Spinal cord (tissue), 10 donors: ENCODE data around the gene ROR2. TPM values are rescaled to one million over a fixed set of nuclear protein-coding genes. Genes with fewer than 3 reads are reported as not detected.

Experiments used
- DNase-seq, 6 donors: peaks; one replicate each; pipeline versions ENCODE4 v3.0.0 to v3.0.0-alpha.2; 2013 to 2015; ENCODE audit warnings: low spot score in 6 of 6, low read depth in 4 of 6
- H3K27ac ChIP-seq: one replicate; pipeline ENCODE4 v1.5.1; 2013; ENCODE audit warnings: low read depth, low read length, control low read depth
- H3K27me3 ChIP-seq: one replicate; pipeline ENCODE4 v1.6.1; 2013; ENCODE audit warnings: low read length; ENCODE audit not compliant: control insufficient read depth, insufficient read depth
- H3K36me3 ChIP-seq: one replicate; pipeline ENCODE4 v1.6.1; 2013; ENCODE audit warnings: low read length; ENCODE audit not compliant: control insufficient read depth, insufficient read depth
- H3K4me1 ChIP-seq: one replicate; pipeline ENCODE4 v1.6.1; 2013; ENCODE audit warnings: low read length; ENCODE audit not compliant: control insufficient read depth, insufficient read depth
- H3K4me3 ChIP-seq: one replicate; pipeline ENCODE4 v1.5.1; 2013; ENCODE audit warnings: low read depth, low read length, control low read depth
- H3K9me3 ChIP-seq: one replicate; pipeline ENCODE4 v1.6.1; 2013; ENCODE audit warnings: low read length; ENCODE audit not compliant: control insufficient read depth, insufficient read depth
- WGBS: methylation state at CpG from one replicate; pipeline ENCODE4 v1.1.5; 2013; ENCODE audit warnings: missing lambda C conversion rate; ENCODE audit not compliant: insufficient coverage; 5-methylcytosine and 5-hydroxymethylcytosine counted together
- polyA plus RNA-seq, 2 donors: library from polyadenylated mRNA; unstranded; fragments of 120-200 nt; gene quantifications; one replicate each; pipeline ENCODE4 v1.2.1, GENCODE V29; 2013; ENCODE audit not compliant: insufficient read length in 2 of 2
- total RNA-seq, 2 donors: library from RNA; depleted of rRNA in 1 of 2; stranded (reverse); fragments of 120-200 nt in 1 of 2; fragments of >200 nt in 1 of 2; gene quantifications; one replicate each; pipeline versions ENCODE4 v1.2.3 to v1.2.4, GENCODE V29; 2013 to 2014
- donor health status: healthy.

ROR2 gene
- total and polyA plus RNA-seq, 4 donors = 3.1 to 20.6 (median 5.0) TPM

- Histone ChIP-seq H3K27me3 (peaks cover 2% of the 10 kb centered on the region), H3K9me3 (no peaks in the 10 kb centered on the region), H3K27ac (no peak overlapping the region), H3K4me3 (no peak overlapping the region), H3K36me3 (no peaks in the 10 kb centered on the region), H3K4me1 (peaks cover 22% of the 10 kb centered on the region)
- WGBS = 72% methylated on average over 4 of the region's 12 CpGs
- no peak for DNase-seq
These were observed 65.0 kb downstream of the ROR2 start for GRCh38 chr9:91884696-91885687.

- H3K27ac ChIP-seq = no peak overlapping the region
- H3K4me3 ChIP-seq = no peak overlapping the region
- H3K4me1 ChIP-seq = peaks cover 19% of the 10 kb centered on the region
- no peak for DNase-seq
- WGBS = no CpG with 5 or more reads among the region's 1 CpG
- H3K36me3 ChIP-seq = no peaks in the 10 kb centered on the region
- no peaks in the 10 kb centered on the region for H3K9me3 ChIP-seq
- H3K27me3 ChIP-seq = peaks cover 2% of the 10 kb centered on the region
These were observed 65.9 kb downstream of the ROR2 start for GRCh38 chr9:91884153-91884552.

GRCh38 chr9:91883503-91883902 lies 66.5 kb downstream of the ROR2 start:
- Histone ChIP-seq H3K36me3 (no peaks in the 10 kb centered on the region), H3K27ac (no peak overlapping the region), H3K4me3 (no peak overlapping the region), H3K4me1 (peaks cover 18% of the 10 kb centered on the region), H3K9me3 (no peaks in the 10 kb centered on the region), H3K27me3 (peaks cover 2% of the 10 kb centered on the region)
- WGBS = 100% methylated on average over 3 of the region's 3 CpGs
- DNase-seq = no peak

- no peak for DNase-seq
- Histone ChIP-seq H3K27me3 (peaks cover 2% of the 10 kb centered on the region), H3K4me3 (no peak overlapping the region), H3K9me3 (no peaks in the 10 kb centered on the region), H3K36me3 (no peaks in the 10 kb centered on the region), H3K27ac (no peak overlapping the region), H3K4me1 (peaks cover 16% of the 10 kb centered on the region)
- WGBS = 82% methylated on average over 2 of the region's 4 CpGs
These were observed 67.4 kb downstream of the ROR2 start for GRCh38 chr9:91882627-91883026.

GRCh38 chr9:91880378-91880972 lies 69.6 kb downstream of the ROR2 start:
- no CpG with 5 or more reads among the region's 3 CpGs for WGBS
- H3K36me3 ChIP-seq = no peaks in the 10 kb centered on the region
- no peak for DNase-seq
- H3K4me1 ChIP-seq = peaks cover 6% of the 10 kb centered on the region
- no peaks in the 10 kb centered on the region for H3K27me3 ChIP-seq
- no peaks in the 10 kb centered on the region for H3K9me3 ChIP-seq
- no peak overlapping the region for H3K27ac ChIP-seq
- no peak overlapping the region for H3K4me3 ChIP-seq

- Histone ChIP-seq H3K4me1 (no peaks in the 10 kb centered on the region), H3K4me3 (no peak overlapping the region), H3K9me3 (no peaks in the 10 kb centered on the region), H3K27ac (no peak overlapping the region), H3K27me3 (no peaks in the 10 kb centered on the region), H3K36me3 (no peaks in the 10 kb centered on the region)
- DNase-seq = no peak
- 86% methylated on average over 1 of the region's 1 CpG for WGBS
These were observed 70.8 kb downstream of the ROR2 start for GRCh38 chr9:91879231-91879630.

- H3K27me3 ChIP-seq = no peaks in the 10 kb centered on the region
- no peak overlapping the region for H3K27ac ChIP-seq
- 50% methylated on average over 1 of the region's 6 CpGs for WGBS
- H3K9me3 ChIP-seq = no peaks in the 10 kb centered on the region
- DNase-seq = peak in 1 of 6 donors; percentile 76
- H3K4me1 ChIP-seq = peaks cover 4% of the 10 kb centered on the region
- H3K4me3 ChIP-seq = no peak overlapping the region
- H3K36me3 ChIP-seq = no peaks in the 10 kb centered on the region
These were observed 76.4 kb downstream of the ROR2 start for GRCh38 chr9:91873637-91874051.

GRCh38 chr9:91868732-91869391 lies 81.2 kb downstream of the ROR2 start:
- no peak for DNase-seq
- no peaks in the 10 kb centered on the region for H3K9me3 ChIP-seq
- H3K4me3 ChIP-seq = no peak overlapping the region
- WGBS = 74% methylated on average over 4 of the region's 5 CpGs
- no peaks in the 10 kb centered on the region for H3K27me3 ChIP-seq
- H3K27ac ChIP-seq = no peak overlapping the region
- H3K36me3 ChIP-seq = no peaks in the 10 kb centered on the region
- H3K4me1 ChIP-seq = peaks cover under 1% of the 10 kb centered on the region

- Histone ChIP-seq H3K9me3 (no peaks in the 10 kb centered on the region), H3K36me3 (no peaks in the 10 kb centered on the region), H3K4me3 (no peak overlapping the region), H3K4me1 (no peaks in the 10 kb centered on the region), H3K27ac (no peak overlapping the region), H3K27me3 (no peaks in the 10 kb centered on the region)
- WGBS = 89% methylated on average over 5 of the region's 6 CpGs
- DNase-seq = no peak
These were observed 82.3 kb downstream of the ROR2 start for GRCh38 chr9:91867740-91868139.
